ENCODE data around the gene CTNNA1.

CTNNA1 gene

DNA sequence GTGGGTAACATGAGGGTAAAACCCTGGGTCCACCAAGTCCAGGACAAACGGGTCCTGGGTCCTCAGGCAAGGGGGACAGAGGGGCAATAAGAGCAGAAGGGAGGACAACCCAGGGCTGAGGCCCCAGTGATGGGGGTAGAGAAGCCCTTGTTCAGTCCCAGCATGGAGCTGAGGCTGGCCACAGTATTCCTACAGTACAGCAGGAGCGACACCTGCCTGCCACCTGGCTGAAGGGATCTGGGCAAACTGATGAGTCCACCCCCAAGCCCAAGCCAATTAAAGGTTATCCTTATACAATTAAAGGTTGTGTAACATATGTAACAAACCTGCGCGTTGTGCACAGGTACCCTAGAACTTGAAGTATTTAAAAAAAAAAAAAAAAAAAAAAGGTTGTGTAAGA is 219.6 kb downstream of the CTNNA1 start:
- Histone ChIP-seq H3K9me3 (ENCODE audit: insufficient read depth, low read depth, low read length) (no peaks in the 10 kb centered on the region), H4K20me1 (ENCODE audit: insufficient read depth, low read length, poor library complexity, severe bottlenecking) (no peaks in the 10 kb centered on the region), H3K4me2 (ENCODE audit: low read depth, low read length, poor library complexity, severe bottlenecking) (no peak overlapping the region), H3K79me2 (ENCODE audit: insufficient read depth, low read length) (no peaks in the 10 kb centered on the region), H3F3A (ENCODE audit: low read depth) (no peaks in the 10 kb centered on the region), H3K4me3 (ENCODE audit: low read length, poor library complexity, severe bottlenecking) (no peak overlapping the region), H3K27me3 (ENCODE audit: insufficient read depth, low read length, poor library complexity, severe bottlenecking) (no peaks in the 10 kb centered on the region), H2AFZ (ENCODE audit: low read length) (no peak overlapping the region), H3K9ac (ENCODE audit: low read depth, low read length, poor library complexity, severe bottlenecking) (no peak overlapping the region), H3K9me2 (replicated peaks; ENCODE audit: low read depth, low read length) (no peaks in the 10 kb centered on the region), H3K36me3 (ENCODE audit: insufficient read depth, low read length) (no peaks in the 10 kb centered on the region), H3K4me1 (ENCODE audit: insufficient read depth, low read length, poor library complexity, severe bottlenecking) (peaks cover 72% of the 10 kb centered on the region)
- no peak for TF ChIP-seq EZH2phosphoT487 (IDR thresholded peaks at IDR 0.05; ENCODE audit: borderline replicate concordance)
- TF ChIP-seq, protein P1, sequence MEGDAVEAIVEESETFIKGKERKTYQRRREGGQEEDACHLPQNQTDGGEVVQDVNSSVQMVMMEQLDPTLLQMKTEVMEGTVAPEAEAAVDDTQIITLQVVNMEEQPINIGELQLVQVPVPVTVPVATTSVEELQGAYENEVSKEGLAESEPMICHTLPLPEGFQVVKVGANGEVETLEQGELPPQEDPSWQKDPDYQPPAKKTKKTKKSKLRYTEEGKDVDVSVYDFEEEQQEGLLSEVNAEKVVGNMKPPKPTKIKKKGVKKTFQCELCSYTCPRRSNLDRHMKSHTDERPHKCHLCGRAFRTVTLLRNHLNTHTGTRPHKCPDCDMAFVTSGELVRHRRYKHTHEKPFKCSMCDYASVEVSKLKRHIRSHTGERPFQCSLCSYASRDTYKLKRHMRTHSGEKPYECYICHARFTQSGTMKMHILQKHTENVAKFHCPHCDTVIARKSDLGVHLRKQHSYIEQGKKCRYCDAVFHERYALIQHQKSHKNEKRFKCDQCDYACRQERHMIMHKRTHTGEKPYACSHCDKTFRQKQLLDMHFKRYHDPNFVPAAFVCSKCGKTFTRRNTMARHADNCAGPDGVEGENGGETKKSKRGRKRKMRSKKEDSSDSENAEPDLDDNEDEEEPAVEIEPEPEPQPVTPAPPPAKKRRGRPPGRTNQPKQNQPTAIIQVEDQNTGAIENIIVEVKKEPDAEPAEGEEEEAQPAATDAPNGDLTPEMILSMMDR (conservative IDR thresholded peaks at IDR 0.05; ENCODE audit: low read length) = no peak

DNA sequence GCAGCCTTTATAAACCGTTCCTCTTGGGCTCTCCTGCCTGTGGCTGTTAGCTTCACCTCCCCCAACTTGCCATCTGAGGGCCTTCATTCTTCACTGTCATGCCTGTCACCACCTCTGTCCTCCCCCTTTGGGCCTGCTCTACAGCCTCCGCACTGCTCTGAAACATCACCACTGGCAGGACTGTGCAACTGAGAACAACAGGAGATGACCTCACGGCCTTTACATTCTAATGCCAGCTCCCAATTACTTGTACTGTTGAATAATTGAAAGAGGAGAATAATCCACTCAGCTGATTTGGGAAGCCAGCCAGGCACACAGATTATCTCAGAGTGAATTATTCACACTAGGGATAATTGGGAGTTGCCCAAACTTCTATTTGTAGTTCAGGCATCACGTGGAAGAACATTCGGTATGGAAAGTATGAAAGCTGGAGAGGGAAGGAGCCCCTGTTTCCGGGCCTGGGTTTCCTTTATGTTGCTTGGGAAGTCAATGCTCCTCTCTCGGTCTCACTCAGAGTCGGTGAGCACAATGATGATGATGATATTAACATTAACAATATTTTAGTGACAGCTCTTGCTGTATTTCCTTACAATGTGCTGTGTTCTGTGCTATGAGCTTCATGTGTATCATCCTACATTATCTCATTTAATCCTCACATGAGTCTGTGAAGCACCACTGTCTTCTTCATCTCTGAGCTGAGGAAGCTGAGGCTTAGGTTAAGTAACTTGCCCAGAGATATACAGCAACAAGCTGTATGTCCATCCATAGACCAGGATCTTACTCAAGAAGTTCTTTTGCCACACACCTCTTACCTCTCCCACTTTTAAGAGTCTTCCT is 221.2 kb downstream of the CTNNA1 start:
- Histone ChIP-seq H3K36me3 (ENCODE audit: insufficient read depth, low read length) (no peaks in the 10 kb centered on the region), H3K9ac (ENCODE audit: low read depth, low read length, poor library complexity, severe bottlenecking) (no peak overlapping the region), H3F3A (ENCODE audit: low read depth) (peaks cover 3% of the 10 kb centered on the region; the same call in 1 of the 2 replicates), H3K79me2 (ENCODE audit: insufficient read depth, low read length) (no peaks in the 10 kb centered on the region), H3K4me2 (ENCODE audit: low read depth, low read length, poor library complexity, severe bottlenecking) (peak overlapping the region; percentile 31), H2AFZ (ENCODE audit: low read length) (no peak overlapping the region), H3K27me3 (ENCODE audit: insufficient read depth, low read length, poor library complexity, severe bottlenecking) (no peaks in the 10 kb centered on the region), H3K4me1 (ENCODE audit: insufficient read depth, low read length, poor library complexity, severe bottlenecking) (peaks cover 72% of the 10 kb centered on the region), H4K20me1 (ENCODE audit: insufficient read depth, low read length, poor library complexity, severe bottlenecking) (no peaks in the 10 kb centered on the region), H3K9me3 (ENCODE audit: insufficient read depth, low read depth, low read length) (no peaks in the 10 kb centered on the region), H3K9me2 (replicated peaks; ENCODE audit: low read depth, low read length) (no peaks in the 10 kb centered on the region), H3K4me3 (ENCODE audit: low read length, poor library complexity, severe bottlenecking) (no peak overlapping the region)
- TF ChIP-seq, protein P1 (conservative IDR thresholded peaks at IDR 0.05; ENCODE audit: low read length) = no peak
- no peak for TF ChIP-seq EZH2phosphoT487 (IDR thresholded peaks at IDR 0.05; ENCODE audit: borderline replicate concordance)

DNA sequence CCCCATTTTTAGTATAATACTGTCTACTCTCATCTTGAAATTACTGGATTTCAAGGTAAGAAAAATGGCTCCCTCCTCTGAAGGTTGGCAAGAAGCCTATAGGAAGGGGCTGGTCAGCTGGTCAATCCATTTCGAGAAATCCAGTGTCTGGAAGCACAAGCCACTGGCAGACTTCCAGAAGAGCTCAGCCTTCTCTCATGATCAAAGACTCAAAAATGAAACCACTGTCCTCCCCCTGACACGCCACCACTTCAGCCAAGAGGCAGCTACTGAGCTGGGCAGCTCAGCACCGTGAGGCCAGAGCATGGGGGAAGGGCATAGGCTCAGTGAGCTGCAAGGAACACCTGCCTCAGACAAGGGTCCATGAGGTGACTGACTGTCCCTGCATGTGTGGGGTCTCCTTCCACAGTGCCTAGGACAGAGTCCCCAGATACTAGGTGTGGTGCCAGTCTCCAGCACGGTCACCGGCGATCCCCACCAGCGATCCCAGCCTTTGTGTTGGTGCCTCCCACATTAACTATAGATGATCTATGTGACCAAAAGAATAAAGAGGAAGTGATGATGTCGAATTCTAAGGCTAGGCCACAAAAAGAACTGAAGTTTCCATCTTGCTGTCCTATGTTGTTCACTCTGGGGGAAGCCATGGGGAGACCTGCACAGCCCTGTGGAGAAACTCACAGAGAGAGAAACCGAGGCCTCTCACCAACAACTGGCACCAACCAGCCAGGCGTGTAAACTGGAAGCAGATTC is 222.0 kb downstream of the CTNNA1 start:
- H3K79me2 ChIP-seq (ENCODE audit: insufficient read depth, low read length) = no peaks in the 10 kb centered on the region
- no peaks in the 10 kb centered on the region for H3K27me3 ChIP-seq (ENCODE audit: insufficient read depth, low read length, poor library complexity, severe bottlenecking)
- H3K9me2 ChIP-seq (replicated peaks; ENCODE audit: low read depth, low read length) = no peaks in the 10 kb centered on the region
- no peaks in the 10 kb centered on the region for H4K20me1 ChIP-seq (ENCODE audit: insufficient read depth, low read length, poor library complexity, severe bottlenecking)
- TF ChIP-seq, protein P1 (conservative IDR thresholded peaks at IDR 0.05; ENCODE audit: low read length) = no peak
- TF ChIP-seq EZH2phosphoT487 (IDR thresholded peaks at IDR 0.05; ENCODE audit: borderline replicate concordance) = no peak
- 0 out of 2 replicates have a peak overlapping the region, but pooled peaks have one; percentile 5 for H2AFZ ChIP-seq (ENCODE audit: low read length)
- no peak overlapping the region for H3K4me3 ChIP-seq (ENCODE audit: low read length, poor library complexity, severe bottlenecking)
- H3K36me3 ChIP-seq (ENCODE audit: insufficient read depth, low read length) = no peaks in the 10 kb centered on the region
- peak overlapping the region; percentile 38 for H3K9ac ChIP-seq (ENCODE audit: low read depth, low read length, poor library complexity, severe bottlenecking)
- H3F3A ChIP-seq (ENCODE audit: low read depth) = peaks cover 9% of the 10 kb centered on the region
- peaks cover 72% of the 10 kb centered on the region for H3K4me1 ChIP-seq (ENCODE audit: insufficient read depth, low read length, poor library complexity, severe bottlenecking)
- H3K4me2 ChIP-seq (ENCODE audit: low read depth, low read length, poor library complexity, severe bottlenecking) = peak overlapping the region; percentile 31
- no peaks in the 10 kb centered on the region for H3K9me3 ChIP-seq (ENCODE audit: insufficient read depth, low read depth, low read length)
